ENCODE data around the gene FERMT1.

DNA sequence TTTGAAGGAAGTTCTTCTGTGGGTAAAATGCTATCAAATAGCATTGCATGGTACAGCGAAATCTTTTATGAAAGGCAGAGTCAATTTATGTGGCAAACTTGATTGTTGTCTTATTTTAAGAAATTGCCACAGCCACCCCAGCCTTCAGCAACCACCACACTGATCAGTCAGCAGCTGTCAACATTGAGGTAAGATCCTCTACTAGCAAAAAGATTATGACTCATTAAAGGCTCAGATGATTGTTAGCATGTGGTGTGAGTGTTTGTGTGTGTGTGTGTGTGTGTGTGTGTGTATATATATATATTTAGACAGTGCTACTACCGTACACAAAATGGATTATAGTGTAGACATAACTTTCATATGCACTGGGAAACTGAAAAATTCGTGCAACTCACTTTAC lies 96.8 kb downstream of the FERMT1 start:
- no peak for TF ChIP-seq POLR2AphosphoS5 (IDR thresholded peaks at IDR 0.05; ENCODE audit: insufficient read depth in 1 of 2, low read depth in 1 of 2)
- TF ChIP-seq, protein P1, sequence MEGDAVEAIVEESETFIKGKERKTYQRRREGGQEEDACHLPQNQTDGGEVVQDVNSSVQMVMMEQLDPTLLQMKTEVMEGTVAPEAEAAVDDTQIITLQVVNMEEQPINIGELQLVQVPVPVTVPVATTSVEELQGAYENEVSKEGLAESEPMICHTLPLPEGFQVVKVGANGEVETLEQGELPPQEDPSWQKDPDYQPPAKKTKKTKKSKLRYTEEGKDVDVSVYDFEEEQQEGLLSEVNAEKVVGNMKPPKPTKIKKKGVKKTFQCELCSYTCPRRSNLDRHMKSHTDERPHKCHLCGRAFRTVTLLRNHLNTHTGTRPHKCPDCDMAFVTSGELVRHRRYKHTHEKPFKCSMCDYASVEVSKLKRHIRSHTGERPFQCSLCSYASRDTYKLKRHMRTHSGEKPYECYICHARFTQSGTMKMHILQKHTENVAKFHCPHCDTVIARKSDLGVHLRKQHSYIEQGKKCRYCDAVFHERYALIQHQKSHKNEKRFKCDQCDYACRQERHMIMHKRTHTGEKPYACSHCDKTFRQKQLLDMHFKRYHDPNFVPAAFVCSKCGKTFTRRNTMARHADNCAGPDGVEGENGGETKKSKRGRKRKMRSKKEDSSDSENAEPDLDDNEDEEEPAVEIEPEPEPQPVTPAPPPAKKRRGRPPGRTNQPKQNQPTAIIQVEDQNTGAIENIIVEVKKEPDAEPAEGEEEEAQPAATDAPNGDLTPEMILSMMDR (IDR thresholded peaks at IDR 0.05) = no peak
